Hepatic stellate cell (primary cell): ENCODE measurements around the gene MTX1.
"Not testable (repeated sequence)": the region's sequence is repeated elsewhere in the genome, so short reads cannot be mapped to it uniquely, and the experiment has no call there.

Experiments used
- DNase-seq: peaks from one replicate; pipeline ENCODE4 v3.0.0; 2011; ENCODE audit warnings: low spot score

MTX1 gene

DNA sequence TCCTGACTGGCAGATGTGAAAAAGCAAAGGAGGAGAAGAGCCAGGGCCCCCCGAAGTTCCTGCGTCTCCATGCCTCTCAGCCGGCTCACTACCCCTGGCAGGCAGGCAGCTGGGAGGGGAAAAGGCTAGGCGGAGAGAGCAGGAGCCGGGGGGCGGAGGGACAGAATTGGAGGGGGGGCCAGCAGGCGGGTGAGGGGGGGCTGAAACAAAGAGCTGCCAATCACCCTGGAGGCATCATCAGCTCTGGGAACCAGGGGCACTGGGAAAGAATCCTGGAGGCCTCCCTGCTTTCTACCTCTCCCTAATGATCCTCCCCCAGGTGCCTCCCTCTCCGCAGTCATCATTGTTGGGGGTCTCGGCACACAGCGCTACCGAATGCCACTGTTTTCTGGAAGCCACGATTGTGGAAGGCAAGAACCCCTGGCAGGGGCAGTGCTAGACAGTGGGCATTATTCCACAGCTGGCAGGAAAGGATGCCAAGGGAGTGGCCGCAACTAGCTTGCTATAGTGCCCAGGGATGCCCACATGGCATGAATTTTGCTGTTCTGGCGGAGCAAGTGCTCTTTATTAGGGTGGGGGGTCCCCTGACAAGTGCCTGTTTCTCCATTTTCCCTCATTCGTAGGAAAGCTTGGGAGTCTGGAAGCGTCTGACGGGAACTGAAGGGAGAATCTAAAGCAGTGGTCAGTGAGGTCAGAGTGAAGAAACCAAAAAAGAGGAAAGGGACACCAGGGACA lies 522 bp upstream of the MTX1 start, which contains the start of gene THBS3:
Gene THBS3, minus strand, starts transcription at position 92 of the 735 bp plus-strand sequence. Its CDS starts 21 bp downstream, at position 71.
- no peak for DNase-seq

DNA sequence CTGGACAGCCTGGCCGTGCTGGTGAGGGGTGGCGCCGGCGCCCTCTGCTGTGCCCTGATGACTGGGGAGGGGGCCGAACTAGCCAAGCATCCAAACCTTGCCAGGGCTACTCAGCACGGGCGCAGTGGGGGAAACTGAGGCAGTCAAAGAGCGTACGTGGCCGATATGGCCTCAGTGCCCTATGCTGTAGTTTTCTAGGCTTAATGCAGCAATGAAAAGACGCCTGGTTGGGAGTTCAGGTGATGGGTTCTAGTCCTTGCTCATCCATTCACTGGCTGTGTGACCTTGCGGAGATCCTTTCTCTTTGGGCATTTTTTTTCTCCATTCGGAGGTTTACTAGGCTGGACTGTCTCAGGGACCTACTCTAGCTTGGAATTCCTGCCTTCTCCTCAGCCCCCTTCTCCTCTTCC lies 822 bp downstream of the MTX1 start:
- DNase-seq: no peak

DNA sequence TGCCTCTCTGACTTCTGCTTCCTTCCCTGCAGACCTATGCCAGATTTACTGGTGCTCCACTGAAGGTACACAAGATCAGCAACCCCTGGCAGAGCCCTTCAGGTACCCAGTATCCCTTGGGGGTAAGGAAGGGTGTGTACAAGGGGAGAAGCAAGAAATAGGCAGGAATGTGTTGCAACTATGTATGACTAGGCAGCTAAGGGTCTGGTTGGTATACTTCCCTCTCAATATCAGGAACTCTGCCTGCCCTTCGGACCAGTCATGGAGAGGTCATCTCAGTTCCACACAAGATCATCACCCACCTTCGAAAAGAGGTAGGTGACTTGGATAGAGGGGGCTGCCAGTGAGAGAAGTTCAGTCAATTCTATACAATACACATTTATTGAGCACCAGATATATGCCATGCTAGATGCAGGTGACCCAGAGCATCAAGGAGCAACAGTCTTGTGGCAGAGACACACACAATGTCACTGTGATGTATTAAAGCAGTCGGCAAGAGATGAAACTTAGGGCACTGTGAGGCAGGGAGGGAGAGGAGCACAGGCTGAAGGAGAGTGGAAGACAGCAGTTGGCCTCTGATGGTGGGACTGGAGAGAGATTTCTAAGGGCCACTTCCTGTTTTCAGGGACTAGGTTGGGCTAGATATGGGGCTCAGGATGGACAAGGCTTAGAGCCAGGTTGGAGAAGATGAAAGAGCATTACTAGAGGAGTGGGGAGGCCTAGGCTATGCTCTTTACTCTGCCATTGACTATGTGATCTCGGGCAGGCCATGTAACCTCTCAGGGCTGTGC lies 2.0 kb downstream of the MTX1 start:
- no peak for DNase-seq

DNA sequence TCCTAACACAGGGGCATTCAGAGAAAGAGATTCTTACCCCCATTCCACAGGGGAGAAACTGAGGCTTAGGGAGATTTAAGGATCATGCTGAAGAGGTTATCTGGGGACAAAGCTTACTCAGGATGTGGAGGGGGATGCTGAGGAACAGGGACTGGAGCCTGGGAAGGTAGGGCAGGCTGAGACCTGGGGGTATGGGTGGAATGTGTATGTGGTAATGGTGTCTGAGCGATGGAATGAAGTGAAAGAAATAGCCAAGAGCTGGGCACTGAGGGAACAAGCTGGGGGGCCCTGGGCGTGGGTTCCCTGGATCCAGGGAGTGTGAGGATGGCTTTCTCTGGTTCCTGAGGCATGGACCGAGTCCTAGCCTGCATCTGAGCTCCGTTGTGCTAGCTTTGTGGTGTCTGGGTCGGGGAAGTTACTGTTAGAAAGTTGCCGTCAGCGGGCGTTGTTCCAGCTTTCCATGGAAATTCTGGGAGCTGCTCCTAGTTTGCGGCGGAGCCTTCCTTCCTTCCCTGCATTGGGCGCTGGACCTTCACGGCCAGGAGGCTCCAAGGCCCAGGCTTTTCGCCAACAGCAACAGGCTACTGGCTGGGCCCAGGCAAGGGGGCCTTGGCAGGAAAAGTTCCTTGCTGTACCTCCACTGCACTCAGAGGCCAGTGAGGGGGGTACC lies 3.0 kb downstream of the MTX1 start:
- not testable (repeated sequence) for DNase-seq

DNA sequence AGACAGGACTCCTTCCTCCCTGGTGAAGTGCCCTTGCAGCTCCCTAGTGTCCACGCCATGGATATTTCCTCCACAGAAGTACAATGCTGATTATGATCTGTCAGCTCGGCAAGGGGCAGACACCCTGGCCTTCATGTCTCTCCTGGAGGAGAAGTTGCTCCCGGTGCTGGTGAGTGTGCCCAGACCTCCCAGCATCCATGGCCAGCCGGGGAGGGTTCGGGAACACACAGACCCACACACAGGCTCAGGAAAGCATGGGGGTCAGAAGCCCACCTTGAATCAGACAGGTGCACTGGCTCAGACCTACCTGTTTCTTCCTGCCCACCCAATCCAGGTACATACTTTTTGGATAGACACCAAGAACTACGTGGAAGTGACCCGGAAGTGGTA lies 3.6 kb downstream of the MTX1 start:
- DNase-seq: not testable (repeated sequence)

DNA sequence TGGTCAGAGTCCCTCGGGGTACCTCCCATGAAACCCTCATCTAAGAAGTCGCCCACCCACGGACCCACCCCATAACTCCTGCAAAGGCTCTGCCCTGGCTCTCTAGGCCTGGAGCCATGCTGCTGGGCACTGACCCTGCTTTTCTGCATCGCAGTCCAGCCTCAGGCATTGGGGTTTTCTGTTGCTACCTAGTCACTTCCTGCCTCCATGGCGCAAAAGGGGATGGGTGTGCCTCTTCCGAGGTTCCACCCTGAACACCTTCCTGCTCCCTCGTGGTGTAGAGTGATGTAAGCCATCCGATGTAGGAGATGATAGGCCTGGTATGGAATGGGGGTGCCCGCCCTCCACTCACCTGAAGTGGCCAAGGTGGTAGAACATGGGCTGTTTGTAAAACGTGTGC lies 6.2 kb downstream of the MTX1 start:
- not testable (repeated sequence) for DNase-seq

DNA sequence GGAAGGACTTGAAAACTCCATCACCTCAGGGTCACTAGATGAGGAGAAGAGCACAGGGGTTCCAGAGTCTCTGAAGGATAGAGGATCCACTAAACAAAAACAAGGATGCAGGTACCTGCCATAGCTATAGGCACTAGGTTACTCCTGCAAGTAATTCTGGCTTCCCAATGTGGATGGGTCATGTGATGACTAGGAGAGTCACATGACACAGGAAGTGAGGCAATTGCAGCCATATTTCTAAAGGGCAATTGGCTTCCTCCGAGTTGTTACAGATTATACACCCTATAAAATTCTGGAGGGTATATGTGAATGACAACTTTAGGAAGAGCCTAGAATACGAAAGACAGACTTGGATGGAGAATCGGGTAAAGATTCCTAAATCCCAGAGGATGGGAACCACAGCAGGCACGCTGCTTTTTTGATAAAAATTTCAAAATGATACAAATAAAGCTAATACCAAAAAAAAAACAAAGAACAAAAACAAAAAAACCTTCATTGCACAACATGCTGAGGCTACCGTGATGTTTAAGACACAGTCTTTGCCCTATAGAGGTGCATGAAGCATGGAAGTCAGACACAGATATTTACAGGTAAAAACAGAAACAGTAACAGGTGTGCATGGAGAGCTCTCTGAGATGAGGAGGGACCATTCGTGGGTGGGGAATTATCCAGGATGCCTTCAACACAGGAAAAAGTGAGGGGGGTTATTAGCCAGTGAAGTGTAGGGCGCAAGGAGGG lies 10.5 kb downstream of the MTX1 start:
- DNase-seq: peak; percentile 71

DNA sequence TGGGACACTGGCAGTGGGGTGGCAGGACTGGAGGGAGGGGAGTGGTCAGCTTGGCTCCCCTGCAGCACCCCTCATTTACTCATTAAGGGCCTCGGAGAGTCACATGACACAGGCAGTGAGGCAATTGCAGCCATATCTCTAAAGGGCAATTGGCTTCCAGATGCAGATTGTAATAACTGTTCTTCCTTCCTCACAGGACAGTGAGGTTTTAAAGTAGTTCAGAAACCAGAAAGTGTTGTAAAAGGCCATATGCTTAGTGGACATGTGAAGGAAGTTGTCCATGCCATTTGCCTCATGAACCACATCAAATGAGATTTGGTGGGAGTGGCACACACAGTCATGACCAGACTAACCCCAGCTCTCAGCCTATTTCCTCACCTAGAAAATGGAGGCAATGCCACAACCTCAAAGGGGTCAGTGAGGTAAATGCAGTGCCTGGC lies 11.1 kb downstream of the MTX1 start:
- DNase-seq: no peak

DNA sequence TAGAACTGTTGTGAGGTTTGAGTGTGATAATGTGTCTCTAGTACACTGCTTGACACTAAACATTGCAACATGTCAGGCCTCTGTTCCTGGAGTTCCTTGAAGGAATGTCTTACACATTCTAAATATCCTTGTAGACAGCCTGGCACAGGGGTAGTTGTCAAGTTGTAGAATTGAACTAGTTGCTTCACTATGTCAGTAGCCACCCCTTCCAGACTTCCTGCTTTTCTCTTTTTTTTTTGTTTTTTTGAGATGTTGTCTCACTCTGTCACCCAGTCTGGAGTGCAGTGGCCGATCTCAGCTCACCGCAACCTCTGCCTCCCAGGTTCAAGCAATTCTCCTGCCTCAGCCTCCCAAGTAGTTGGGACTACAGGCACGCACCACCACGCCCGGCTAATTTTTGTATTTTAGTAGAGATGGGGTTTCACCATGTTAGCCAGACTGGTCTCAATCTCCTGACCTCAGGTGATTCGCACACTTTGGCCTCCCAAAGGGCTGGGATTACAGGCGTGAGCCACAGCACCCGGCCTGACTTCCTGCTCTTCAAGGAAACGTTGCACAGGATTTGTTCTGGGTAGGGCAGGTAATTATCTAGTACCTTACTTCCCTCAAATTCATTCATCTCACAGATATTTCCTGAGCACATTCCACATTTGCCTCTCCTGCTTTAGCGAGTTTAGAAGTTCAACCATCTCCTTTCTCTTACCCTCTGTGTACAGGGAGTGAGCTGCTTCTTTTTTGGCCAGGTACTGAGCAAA lies 11.9 kb downstream of the MTX1 start:
- DNase-seq: not testable (repeated sequence)

DNA sequence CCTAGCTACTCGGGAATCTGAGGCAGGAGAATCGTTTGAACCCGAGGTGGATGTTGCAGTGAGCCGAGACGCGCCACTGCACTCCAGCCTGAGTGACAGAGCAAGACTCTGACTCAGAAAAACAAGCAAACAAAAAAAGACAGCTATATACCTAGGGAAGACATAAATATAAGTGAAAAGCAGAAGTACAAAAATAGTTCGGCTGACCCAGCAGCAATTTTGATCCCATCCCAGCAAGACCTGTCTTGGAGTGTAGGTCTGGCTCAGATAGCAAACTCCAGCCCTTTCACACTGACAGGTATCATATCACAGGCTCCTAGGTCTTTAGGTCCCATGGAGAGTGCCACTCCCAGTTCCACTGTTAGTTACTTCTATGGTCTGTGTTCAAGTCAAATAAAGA lies 14.6 kb downstream of the MTX1 start:
- no peak for DNase-seq

DNA sequence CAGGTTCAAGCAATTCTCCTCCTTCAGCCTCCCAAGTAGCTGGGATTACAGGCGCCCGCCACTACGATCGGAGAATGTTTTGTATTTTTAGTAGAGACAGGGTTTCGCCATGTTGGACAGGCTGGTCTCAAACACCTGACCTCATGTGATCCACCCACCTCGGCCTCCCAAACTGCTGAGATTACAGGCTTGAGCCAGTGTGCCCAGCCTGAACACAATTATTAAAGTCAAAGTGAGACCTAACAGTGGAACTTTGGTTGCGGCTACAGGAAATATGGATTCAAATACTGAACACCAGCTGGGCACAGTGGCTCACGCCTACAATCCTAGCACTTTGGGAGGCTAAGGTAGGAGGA lies 16.9 kb downstream of the MTX1 start:
- DNase-seq: not testable (repeated sequence)

DNA sequence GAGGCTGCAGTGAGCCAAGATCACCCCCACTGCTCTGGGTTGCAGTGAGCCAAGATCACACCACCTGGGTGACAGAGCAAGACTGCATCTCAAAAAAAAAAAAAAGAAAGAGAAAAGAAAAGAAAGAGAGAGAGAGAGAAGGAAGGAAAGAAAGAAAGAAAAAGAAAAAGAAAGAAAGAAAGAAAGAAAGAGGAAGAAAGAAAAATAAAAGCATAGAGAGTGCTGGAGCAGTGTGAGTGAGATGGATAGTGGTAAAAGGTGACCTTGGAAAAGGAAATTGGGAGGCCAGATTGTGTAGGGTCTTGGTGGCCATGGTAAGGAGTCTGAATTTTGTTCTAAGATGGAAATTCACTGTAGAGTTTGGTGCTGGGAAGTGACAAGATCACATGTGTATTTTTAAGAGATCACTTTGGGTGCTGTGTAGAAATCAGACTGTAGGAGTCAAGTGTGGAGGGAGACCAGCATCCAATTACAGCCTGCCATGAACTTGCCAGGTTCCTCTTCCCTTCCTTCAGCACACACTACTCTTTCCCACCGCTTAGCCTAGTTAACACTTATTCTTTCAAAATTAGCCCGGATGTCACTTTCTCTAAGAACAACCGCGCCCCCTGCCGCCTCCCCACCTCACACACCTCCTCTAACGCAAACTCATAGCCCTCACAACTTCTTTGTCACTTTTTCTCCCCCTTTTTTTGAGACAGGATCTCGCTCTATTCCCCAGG lies 17.9 kb downstream of the MTX1 start:
- DNase-seq: peak; percentile 52

DNA sequence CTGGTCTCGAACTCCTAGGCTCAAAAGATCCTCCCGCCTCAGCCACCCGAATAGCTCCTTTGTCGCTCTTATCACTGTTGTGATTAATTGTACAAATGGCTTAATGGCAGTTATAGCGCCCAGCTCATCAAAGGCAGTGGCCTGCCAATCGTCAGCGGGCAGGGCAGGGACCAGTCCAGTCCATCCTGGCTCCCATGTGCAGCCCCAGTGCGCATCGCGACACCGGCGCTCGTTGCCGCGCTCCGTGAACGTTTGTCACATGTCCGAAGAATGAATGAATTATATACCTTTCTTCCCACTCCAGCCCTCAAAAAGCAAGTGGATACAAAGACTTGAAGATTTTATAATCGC lies 18.4 kb downstream of the MTX1 start:
- peak; percentile 52 for DNase-seq

DNA sequence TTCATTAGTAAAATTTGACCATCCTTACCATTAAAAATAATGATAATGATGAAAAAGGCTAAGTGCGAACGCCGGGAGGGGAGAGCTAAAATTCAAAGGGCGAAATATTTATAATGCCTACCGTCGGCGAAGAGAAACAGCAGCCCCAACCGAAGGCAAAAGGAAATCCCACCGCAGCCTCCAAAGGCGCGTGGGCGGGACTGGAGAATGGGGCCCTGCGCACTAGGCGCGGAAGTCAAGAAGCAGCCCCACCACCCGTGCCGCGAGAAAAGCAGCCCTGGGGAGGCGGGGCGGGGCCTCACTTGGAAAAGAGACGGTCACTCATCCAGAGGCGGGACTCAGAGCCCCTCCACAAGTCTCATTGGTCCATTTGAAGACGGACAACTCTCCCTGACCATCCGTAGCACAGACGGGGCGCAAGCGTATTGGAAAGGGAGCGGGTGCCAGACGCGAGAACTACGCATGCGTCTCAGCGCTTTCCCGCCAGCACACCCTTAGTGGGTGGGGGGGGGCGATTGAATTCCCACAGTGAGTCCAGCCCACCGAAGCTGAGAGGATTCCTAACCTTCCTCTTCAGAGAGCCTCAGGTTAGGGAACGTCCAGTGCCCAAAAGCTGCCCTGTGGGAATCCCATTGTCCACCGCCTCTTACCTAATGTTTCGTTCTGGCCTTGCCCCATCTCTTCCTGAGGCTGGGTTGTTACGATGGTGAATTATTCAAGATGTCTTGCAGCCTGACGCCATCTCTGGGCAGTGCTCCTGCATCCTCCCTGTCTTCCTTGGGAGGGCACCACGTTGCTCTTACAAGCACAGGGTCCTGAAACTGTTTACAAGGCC lies 19.0 kb downstream of the MTX1 start:
- DNase-seq: peak; percentile 100

DNA sequence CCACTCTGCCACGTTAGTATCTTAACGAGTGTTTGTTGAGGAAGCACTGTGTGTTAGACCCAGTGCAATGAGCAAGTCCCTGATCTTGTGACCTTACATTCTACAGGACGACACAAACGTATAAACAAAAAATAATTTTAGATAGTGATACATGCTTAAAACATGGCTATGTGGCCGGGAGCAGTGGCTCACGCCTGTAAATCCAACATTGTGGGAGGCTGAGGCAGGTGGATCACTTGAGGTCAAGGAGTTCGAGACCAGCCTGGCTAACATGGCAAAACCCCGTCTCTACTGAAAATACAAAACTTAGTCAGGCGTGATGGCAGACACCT lies 19.6 kb downstream of the MTX1 start:
- DNase-seq: no peak

DNA sequence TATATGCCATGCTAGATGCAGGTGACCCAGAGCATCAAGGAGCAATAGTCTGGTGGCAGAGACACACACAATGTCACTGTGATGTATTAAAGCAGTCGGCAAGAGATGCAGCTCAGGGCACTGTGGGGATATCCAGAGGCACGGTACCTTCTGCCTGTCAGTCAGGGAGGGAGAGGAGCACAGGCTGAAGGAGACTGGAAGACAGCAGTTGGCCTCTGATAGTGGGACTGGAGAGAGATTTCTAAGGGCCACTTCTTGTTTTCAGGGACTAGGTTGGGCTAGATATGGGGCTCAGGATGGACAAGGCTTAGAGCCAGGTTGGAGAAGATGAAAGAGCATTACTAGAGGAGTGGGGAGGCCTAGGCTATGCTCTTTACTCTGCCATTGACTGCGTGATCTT lies 22.8 kb downstream of the MTX1 start:
- not testable (repeated sequence) for DNase-seq

DNA sequence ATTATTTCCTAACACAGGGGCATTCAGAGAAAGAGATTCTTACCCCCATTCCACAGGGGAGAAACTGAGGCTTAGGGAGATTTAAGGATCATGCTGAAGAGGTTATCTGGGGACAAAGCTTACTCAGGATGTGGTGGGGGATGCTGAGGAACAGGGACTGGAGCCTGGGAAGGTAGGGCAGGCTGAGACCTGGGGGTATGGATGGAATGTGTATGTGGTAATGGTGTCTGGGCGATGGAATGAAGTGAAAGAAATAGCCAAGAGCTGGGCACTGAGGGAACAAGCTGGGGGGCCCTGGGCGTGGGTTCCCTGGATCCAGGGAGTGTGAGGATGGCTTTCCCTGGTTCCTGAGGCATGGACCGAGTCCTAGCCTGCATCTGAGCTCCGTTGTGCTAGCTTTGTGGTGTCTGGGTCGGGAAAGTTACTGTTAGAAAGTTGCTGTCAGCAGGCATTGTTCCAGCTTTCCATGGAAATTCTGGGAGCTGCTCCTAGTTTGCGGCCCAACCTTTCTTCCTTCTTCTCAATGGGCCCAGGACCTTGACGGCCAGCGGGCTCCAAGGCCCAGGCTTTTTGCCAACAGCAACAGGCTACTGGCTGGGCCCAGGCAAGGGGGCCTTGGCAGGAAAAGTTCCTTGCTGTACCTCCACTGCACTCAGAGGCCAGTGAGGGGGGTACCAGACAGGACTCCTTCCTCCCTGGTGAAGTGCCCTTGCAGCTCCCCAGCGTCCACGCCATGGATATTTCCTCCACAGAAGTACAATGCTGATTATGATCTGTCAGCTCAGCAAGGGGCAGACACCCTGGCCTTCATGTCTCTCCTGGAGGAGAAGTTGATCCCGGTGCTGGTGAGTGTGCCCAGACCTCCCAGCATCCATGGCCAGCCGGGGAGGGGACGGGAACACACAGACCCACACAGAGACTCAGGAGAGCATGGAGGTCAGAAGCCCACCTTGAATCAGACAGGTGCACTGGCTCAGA lies 23.8 kb downstream of the MTX1 start:
- DNase-seq: not testable (repeated sequence)

DNA sequence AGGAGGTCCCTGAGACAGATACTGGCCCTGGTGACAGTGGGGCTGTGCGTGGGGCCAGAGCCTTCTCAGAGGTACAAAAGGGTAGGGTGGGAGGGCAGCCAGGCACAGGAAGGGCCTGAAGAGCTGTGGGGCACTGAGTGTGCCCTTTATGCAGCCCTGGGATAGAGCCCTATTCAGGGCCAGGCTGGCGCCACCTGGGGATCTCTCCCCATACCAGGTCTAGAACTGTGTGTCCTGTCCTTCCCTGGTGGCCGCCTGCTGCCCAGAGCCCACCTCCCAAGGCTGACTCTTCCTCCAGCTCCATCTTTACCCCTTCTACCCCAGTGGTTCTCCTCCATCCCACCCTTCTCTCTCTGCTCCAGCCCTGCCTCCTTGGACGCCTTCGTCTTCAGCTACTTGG lies 25.0 kb downstream of the MTX1 start:
- not testable (repeated sequence) for DNase-seq

DNA sequence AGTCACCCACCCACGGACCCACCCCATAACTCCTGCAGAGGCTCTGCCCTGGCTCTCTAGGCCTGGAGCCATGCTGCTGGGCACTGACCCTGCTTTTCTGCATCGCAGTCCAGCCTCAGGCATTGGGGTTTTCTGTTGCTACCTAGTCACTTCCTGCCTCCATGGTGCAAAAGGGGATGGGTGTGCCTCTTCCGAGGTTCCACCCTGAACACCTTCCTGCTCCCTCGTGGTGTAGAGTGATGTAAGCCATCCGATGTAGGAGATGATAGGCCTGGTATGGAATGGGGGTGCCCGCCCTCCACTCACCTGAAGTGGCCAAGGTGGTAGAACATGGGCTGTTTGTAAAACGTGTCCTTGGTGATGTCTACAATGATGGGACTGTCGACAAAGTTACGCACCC lies 26.9 kb downstream of the MTX1 start:
- DNase-seq: not testable (repeated sequence)
